ENCODE data around the gene PTPRN2. TPM values are rescaled to one million over a fixed set of nuclear protein-coding genes. Genes with fewer than 3 reads are reported as not detected.

Gene PTPRN2
- total and polyA plus RNA-seq, 2 of the 8 experiments (the other 6 are each of a cell fraction or from before 2014, with no cell fraction given) = 2.6 to 4.5 TPM

DNA sequence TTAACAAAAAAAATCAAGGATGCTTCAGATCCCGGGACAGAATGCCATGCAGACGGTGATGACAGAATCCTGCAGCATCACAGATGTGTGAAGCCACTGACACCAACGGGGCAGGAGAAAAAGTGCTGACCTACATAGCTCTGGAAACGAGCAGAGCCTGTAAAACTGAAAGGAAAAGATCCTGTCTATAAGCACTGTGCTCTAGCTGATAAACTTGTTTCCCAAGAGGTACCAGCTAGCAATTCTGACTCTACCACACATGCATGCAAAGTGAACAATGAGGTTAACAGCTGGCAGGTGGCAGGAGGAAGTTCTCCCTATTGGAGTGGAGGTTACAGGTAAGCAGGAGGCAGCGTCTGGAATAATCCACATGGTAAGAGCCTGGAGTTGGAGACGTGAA is 75.6 kb downstream of the PTPRN2 start:
- Histone ChIP-seq H2BK20ac (ENCODE audit: low read length) (no peak overlapping the region), H3K23ac (ENCODE audit: insufficient read length) (no peak overlapping the region), H3K4me2 (ENCODE audit: insufficient read depth in 1 of 2, low read depth in 2 of 2, low read length in 2 of 2) (no peak overlapping the region), H3K27ac (ENCODE audit: low read depth, low read length) (no peak overlapping the region), H3K14ac (ENCODE audit: insufficient read length) (no peak overlapping the region), H2BK120ac (replicated peaks; ENCODE audit: low read depth, low read length) (no peak overlapping the region), H4K20me1 (replicated peaks in 1 of 2; ENCODE audit: control insufficient read depth in 1 of 2, insufficient read depth in 2 of 2, low read length in 2 of 2) (peaks cover 0 to 1% of the 10 kb centered on the region in 2 experiments), H3K23me2 (ENCODE audit: low read depth, low read length) (no peaks in the 10 kb centered on the region; the same call in 1 of the 2 replicates), H4K5ac (ENCODE audit: insufficient read length, low read depth, low read length) (no peak overlapping the region), H3K79me1 (ENCODE audit: low read depth, low read length) (no peaks in the 10 kb centered on the region), H2AK5ac (ENCODE audit: low read depth, low read length) (no peak overlapping the region), H3K4me3 (ENCODE audit: extremely low read depth in 1 of 4, insufficient read depth in 2 of 4, low read depth in 3 of 4, low read length in 4 of 4) (no peak overlapping the region), H3K9me3 (ENCODE audit: insufficient read depth in 2 of 2, low read depth in 1 of 2, low read length in 1 of 2) (peaks cover 9 to 12% of the 10 kb centered on the region in 2 experiments), H3K4ac (replicated peaks; ENCODE audit: insufficient read length, low read depth, low read length) (no peak overlapping the region), H3K79me2 (ENCODE audit: control insufficient read depth in 1 of 2, insufficient read depth in 2 of 2, low read length in 2 of 2) (no peaks in the 10 kb centered on the region), H3K4me1 (replicated peaks in 1 of 4; ENCODE audit: control insufficient read depth in 3 of 4, insufficient read depth in 4 of 4, low read length in 3 of 4) (no peaks in the 10 kb centered on the region; a peak in 1 of 7 replicates), H2BK12ac (ENCODE audit: low read depth, low read length) (no peak overlapping the region), H4K91ac (replicated peaks; ENCODE audit: insufficient read length, low read length) (no peak overlapping the region), H3K56ac (replicated peaks; ENCODE audit: insufficient read length, low read depth, low read length) (no peak overlapping the region), H2AFZ (ENCODE audit: low read length) (no peak overlapping the region), H3K36me3 (ENCODE audit: control insufficient read depth in 2 of 4, insufficient read depth in 4 of 4, low read length in 3 of 4) (no peaks in the 10 kb centered on the region), H3K9ac (replicated peaks in 1 of 4; ENCODE audit: extremely low read depth in 1 of 4, low read depth in 3 of 4, low read length in 3 of 4) (no peak overlapping the region), H4K8ac (ENCODE audit: extremely low read depth, insufficient read depth, low read length) (no peak overlapping the region), H2BK15ac (ENCODE audit: low read length) (no peak overlapping the region), H3K27me3 (replicated peaks in 1 of 4; ENCODE audit: control insufficient read depth in 3 of 4, extremely low read depth in 1 of 4, insufficient read depth in 3 of 4, low read length in 3 of 4) (peaks cover 0 to 2% (median 0%) of the 10 kb centered on the region in 4 experiments; a peak in 1 of 7 replicates), H3K18ac (ENCODE audit: extremely low read depth, low read length) (no peak overlapping the region), H2BK5ac (ENCODE audit: low read depth, low read length) (no peak overlapping the region)
- WGBS, 2 experiments (ENCODE audit: extremely low coverage in 1 of 2, insufficient coverage in 1 of 2, insufficient read length in 1 of 2, insufficient replicate concordance in 2 of 2, low coverage in 1 of 2, low lambda C conversion rate in 2 of 2, missing lambda C conversion rate in 1 of 2) = 89% methylated on average over 6 of the region's 6 CpGs; no CpG with 5 or more reads in 1 of the 2 experiments
- CTCF ChIA-PET (ENCODE audit: partially characterized antibody) = interaction anchor here (1.2 kb wide), 1 partner anchor 67 kb away, joined by 3 read pairs; no protein-coding TSS in a partner anchor
- POLR2A ChIA-PET (ENCODE audit: partially characterized antibody) = interaction anchor here (1.2 kb wide), 1 partner anchor 37 kb away, joined by 3 read pairs; no protein-coding TSS in a partner anchor
- no peak for FAIRE-seq
- DNase-seq (ENCODE audit: low read depth in 1 of 2, low spot score in 2 of 2) = no peak
- no peak for TF ChIP-seq POLR2A (IDR thresholded peaks at IDR 0.05; ENCODE audit: control extremely low read depth in 1 of 2, low read depth in 2 of 2, low read length in 2 of 2)

All from H1 (cell line).